ENCODE results near the gene WDR70.

DNA sequence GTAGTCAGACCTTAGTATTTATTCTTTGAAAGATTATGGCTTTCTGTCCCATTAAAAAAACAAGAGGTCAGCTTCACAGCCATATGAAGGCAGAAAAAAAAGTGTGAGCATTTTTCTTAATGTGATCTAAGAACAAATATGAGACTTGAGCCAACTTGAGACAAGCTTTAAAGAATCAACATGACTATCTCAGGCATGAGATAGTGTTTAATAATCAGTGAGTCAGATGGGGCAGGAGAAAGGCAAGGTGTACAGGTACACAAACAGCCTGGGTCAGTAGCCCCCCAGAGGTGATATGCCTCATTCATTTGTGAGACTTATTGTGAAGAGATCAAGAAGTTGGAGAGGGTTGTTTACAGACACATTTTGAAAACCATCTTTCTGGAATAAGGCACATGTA is 377.1 kb downstream of the WDR70 start:
- TF ChIP-seq, protein P1, sequence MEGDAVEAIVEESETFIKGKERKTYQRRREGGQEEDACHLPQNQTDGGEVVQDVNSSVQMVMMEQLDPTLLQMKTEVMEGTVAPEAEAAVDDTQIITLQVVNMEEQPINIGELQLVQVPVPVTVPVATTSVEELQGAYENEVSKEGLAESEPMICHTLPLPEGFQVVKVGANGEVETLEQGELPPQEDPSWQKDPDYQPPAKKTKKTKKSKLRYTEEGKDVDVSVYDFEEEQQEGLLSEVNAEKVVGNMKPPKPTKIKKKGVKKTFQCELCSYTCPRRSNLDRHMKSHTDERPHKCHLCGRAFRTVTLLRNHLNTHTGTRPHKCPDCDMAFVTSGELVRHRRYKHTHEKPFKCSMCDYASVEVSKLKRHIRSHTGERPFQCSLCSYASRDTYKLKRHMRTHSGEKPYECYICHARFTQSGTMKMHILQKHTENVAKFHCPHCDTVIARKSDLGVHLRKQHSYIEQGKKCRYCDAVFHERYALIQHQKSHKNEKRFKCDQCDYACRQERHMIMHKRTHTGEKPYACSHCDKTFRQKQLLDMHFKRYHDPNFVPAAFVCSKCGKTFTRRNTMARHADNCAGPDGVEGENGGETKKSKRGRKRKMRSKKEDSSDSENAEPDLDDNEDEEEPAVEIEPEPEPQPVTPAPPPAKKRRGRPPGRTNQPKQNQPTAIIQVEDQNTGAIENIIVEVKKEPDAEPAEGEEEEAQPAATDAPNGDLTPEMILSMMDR (IDR thresholded peaks at IDR 0.05) = no peak
- TF ChIP-seq, protein P2, sequence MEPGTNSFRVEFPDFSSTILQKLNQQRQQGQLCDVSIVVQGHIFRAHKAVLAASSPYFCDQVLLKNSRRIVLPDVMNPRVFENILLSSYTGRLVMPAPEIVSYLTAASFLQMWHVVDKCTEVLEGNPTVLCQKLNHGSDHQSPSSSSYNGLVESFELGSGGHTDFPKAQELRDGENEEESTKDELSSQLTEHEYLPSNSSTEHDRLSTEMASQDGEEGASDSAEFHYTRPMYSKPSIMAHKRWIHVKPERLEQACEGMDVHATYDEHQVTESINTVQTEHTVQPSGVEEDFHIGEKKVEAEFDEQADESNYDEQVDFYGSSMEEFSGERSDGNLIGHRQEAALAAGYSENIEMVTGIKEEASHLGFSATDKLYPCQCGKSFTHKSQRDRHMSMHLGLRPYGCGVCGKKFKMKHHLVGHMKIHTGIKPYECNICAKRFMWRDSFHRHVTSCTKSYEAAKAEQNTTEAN (CRISPR knock-in tag; IDR thresholded peaks at IDR 0.05) = no peak
- TF ChIP-seq, protein P3, sequence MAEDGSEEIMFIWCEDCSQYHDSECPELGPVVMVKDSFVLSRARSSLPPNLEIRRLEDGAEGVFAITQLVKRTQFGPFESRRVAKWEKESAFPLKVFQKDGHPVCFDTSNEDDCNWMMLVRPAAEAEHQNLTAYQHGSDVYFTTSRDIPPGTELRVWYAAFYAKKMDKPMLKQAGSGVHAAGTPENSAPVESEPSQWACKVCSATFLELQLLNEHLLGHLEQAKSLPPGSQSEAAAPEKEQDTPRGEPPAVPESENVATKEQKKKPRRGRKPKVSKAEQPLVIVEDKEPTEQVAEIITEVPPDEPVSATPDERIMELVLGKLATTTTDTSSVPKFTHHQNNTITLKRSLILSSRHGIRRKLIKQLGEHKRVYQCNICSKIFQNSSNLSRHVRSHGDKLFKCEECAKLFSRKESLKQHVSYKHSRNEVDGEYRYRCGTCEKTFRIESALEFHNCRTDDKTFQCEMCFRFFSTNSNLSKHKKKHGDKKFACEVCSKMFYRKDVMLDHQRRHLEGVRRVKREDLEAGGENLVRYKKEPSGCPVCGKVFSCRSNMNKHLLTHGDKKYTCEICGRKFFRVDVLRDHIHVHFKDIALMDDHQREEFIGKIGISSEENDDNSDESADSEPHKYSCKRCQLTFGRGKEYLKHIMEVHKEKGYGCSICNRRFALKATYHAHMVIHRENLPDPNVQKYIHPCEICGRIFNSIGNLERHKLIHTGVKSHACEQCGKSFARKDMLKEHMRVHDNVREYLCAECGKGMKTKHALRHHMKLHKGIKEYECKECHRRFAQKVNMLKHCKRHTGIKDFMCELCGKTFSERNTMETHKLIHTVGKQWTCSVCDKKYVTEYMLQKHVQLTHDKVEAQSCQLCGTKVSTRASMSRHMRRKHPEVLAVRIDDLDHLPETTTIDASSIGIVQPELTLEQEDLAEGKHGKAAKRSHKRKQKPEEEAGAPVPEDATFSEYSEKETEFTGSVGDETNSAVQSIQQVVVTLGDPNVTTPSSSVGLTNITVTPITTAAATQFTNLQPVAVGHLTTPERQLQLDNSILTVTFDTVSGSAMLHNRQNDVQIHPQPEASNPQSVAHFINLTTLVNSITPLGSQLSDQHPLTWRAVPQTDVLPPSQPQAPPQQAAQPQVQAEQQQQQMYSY (CRISPR knock-in tag; IDR thresholded peaks at IDR 0.05) = no peak
- TF ChIP-seq, protein P4, sequence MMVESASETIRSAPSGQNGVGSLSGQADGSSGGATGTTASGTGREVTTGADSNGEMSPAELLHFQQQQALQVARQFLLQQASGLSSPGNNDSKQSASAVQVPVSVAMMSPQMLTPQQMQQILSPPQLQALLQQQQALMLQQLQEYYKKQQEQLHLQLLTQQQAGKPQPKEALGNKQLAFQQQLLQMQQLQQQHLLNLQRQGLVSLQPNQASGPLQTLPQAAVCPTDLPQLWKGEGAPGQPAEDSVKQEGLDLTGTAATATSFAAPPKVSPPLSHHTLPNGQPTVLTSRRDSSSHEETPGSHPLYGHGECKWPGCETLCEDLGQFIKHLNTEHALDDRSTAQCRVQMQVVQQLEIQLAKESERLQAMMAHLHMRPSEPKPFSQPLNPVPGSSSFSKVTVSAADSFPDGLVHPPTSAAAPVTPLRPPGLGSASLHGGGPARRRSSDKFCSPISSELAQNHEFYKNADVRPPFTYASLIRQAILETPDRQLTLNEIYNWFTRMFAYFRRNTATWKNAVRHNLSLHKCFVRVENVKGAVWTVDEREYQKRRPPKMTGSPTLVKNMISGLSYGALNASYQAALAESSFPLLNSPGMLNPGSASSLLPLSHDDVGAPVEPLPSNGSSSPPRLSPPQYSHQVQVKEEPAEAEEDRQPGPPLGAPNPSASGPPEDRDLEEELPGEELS (CRISPR knock-in tag; IDR thresholded peaks at IDR 0.05) = no peak
- TF ChIP-seq CREM (CRISPR knock-in tag; IDR thresholded peaks at IDR 0.05) = no peak
- no peak for TF ChIP-seq ZNF138 (CRISPR knock-in tag; conservative IDR thresholded peaks at IDR 0.05)
- TF ChIP-seq, protein P5, sequence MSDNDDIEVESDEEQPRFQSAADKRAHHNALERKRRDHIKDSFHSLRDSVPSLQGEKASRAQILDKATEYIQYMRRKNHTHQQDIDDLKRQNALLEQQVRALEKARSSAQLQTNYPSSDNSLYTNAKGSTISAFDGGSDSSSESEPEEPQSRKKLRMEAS (CRISPR knock-in tag; IDR thresholded peaks at IDR 0.05) = no peak

All from WTC11 (cell line).